ENCODE data around the gene CEP41. TPM values are rescaled to one million over a fixed set of nuclear protein-coding genes. Genes with fewer than 3 reads are reported as not detected.

Gene CEP41
- total and polyA plus RNA-seq, 2 of the 13 experiments (the other 11 are each of a cell fraction or from before 2014, with no cell fraction given): 8.7 to 9.0 TPM

- TF ChIP-seq UBTF (CRISPR knock-in tag; IDR thresholded peaks at IDR 0.05): peak; percentile 53
- no peak for TF ChIP-seq SYNCRIP (IDR thresholded peaks at IDR 0.05; ENCODE audit: insufficient read depth, low read depth, low read length)
- TF ChIP-seq ZSCAN9 (CRISPR knock-in tag; IDR thresholded peaks at IDR 0.05; ENCODE audit: borderline replicate concordance): peak; percentile 81
- TF ChIP-seq ZNF75D (CRISPR knock-in tag; IDR thresholded peaks at IDR 0.05; ENCODE audit: borderline replicate concordance): no peak
- 0 out of 2 replicates have a peak, but pooled peaks have one; percentile 60 for TF ChIP-seq ZNF317 (CRISPR knock-in tag; IDR thresholded peaks at IDR 0.05)
- peak; percentile 62 for TF ChIP-seq RBFOX2 (IDR thresholded peaks at IDR 0.05; ENCODE audit: low read depth, low read length)
- TF ChIP-seq SALL1 (CRISPR knock-in tag; IDR thresholded peaks at IDR 0.05): peak; percentile 86
- TF ChIP-seq ZNF280B (CRISPR knock-in tag; IDR thresholded peaks at IDR 0.05; ENCODE audit: borderline replicate concordance): 0 out of 2 replicates have a peak, but pooled peaks have one; percentile 35
- no peak for TF ChIP-seq ATF6 (CRISPR knock-in tag; conservative IDR thresholded peaks at IDR 0.05)
- no peak; the same call in 1 of the 2 replicates for TF ChIP-seq ZNF652 (CRISPR knock-in tag; IDR thresholded peaks at IDR 0.05; ENCODE audit: borderline replicate concordance, low read depth)
- peak; percentile 94 for TF ChIP-seq ZNF687 (CRISPR knock-in tag; IDR thresholded peaks at IDR 0.05)
- no peak for TF ChIP-seq CSRNP2 (CRISPR knock-in tag; conservative IDR thresholded peaks at IDR 0.05; ENCODE audit: low read depth)
- TF ChIP-seq ZNF740 (CRISPR knock-in tag; IDR thresholded peaks at IDR 0.05): no peak
- TF ChIP-seq SOX6 (IDR thresholded peaks at IDR 0.05): no peak
- TF ChIP-seq SOX6 (CRISPR knock-in tag; IDR thresholded peaks at IDR 0.05): peak; percentile 67
- peak; percentile 87; the same call in 1 of the 2 replicates for TF ChIP-seq EED (CRISPR knock-in tag; IDR thresholded peaks at IDR 0.05)
Observed at GRCh38 chr7:130486114-130486953, 45.5 kb upstream of the CEP41 start (continued).

Data from HepG2 (cell line).